HFFc6 (cell line): ENCODE data around the gene OLIG1. TPM values are rescaled to one million over a fixed set of nuclear protein-coding genes. Genes with fewer than 3 reads are reported as not detected.

ENCODE experiments used
- DNase-seq: peaks from one replicate; pipeline ENCODE4 v3.0.0-alpha.2; 2018
- H3K27ac Mint-ChIP-seq: 2 replicates; pipeline ENCODE4 v1.8.0; 2020; ENCODE audit warnings: mild to moderate bottlenecking, mixed read lengths
- H3K27me3 Mint-ChIP-seq: 2 replicates; pipeline ENCODE4 v1.8.0; 2021; ENCODE audit warnings: mild to moderate bottlenecking, moderate library complexity, mixed read lengths; ENCODE audit not compliant: insufficient read depth
- H3K36me3 Mint-ChIP-seq: 2 replicates; pipeline ENCODE4 v1.8.0; 2021; ENCODE audit warnings: low read depth, mixed read lengths
- H3K4me1 Mint-ChIP-seq: 2 replicates; pipeline ENCODE4 v1.8.0; 2020; ENCODE audit warnings: low read depth, mixed read lengths
- H3K4me3 Mint-ChIP-seq: 2 replicates; pipeline ENCODE4 v1.8.0; 2020; ENCODE audit warnings: mild to moderate bottlenecking, moderate library complexity, mixed read lengths
- H3K9me3 Mint-ChIP-seq: 2 replicates; pipeline ENCODE4 v1.8.0; 2020; ENCODE audit warnings: mild to moderate bottlenecking, mixed read lengths
- total RNA-seq, 6 experiments: library from RNA; stranded (reverse); fragmentation: NEBNext Ultra II Directional; extraction: Animal tissue kit (Norgen Biotek cat#: 25700); gene quantifications; 2 replicates in 1 of 6; 3 replicates in 5 of 6; pipeline ENCODE4 v1.2.3, GENCODE V29; 2021
- TF ChIP-seq, protein P1 (sequence below): fragments of 200-600 bp; sonication (generic); IDR thresholded peaks from 2 replicates; pipeline ENCODE4 v1.5.0; 2021; ENCODE audit warnings: antibody characterized with exemption, mild to moderate bottlenecking

The OLIG1 gene
- total RNA-seq, 6 experiments from 2014 or later: not detected

DNA sequence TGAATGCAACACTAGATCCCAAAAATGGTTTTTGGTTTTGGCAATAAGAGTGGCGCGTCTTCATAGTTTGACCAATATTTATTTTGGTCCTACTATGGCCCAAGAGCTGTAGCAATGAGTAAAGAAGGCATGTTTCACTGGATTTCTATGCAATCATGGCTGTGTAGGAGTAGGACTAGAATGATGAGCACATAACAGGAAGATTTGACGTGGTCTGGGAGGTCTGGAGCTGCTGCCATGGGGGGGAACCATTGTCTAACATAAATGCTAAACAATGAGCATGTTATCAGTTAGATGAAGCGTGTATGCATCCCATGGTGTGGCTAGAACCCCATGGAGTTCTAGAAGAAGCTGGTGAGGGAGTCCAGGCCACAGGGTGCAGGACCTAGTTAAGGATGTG lies 38.3 kb downstream of the OLIG1 start:
- Mint-ChIP-seq H3K9me3 (no peaks in the 10 kb centered on the region), H3K4me1 (no peaks in the 10 kb centered on the region), H3K36me3 (0 out of 2 replicates have a peak, but pooled peaks cover 5% of the 10 kb centered on the region), H3K27me3 (peaks cover 81% of the 10 kb centered on the region), H3K4me3 (no peak overlapping the region), H3K27ac (no peak overlapping the region)
- TF ChIP-seq, protein P1, sequence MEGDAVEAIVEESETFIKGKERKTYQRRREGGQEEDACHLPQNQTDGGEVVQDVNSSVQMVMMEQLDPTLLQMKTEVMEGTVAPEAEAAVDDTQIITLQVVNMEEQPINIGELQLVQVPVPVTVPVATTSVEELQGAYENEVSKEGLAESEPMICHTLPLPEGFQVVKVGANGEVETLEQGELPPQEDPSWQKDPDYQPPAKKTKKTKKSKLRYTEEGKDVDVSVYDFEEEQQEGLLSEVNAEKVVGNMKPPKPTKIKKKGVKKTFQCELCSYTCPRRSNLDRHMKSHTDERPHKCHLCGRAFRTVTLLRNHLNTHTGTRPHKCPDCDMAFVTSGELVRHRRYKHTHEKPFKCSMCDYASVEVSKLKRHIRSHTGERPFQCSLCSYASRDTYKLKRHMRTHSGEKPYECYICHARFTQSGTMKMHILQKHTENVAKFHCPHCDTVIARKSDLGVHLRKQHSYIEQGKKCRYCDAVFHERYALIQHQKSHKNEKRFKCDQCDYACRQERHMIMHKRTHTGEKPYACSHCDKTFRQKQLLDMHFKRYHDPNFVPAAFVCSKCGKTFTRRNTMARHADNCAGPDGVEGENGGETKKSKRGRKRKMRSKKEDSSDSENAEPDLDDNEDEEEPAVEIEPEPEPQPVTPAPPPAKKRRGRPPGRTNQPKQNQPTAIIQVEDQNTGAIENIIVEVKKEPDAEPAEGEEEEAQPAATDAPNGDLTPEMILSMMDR: no peak
- DNase-seq: no peak

- Mint-ChIP-seq H3K36me3 (0 out of 2 replicates have a peak, but pooled peaks cover under 1% of the 10 kb centered on the region), H3K4me3 (no peak overlapping the region), H3K4me1 (no peaks in the 10 kb centered on the region), H3K9me3 (no peaks in the 10 kb centered on the region), H3K27me3 (peaks cover 79% of the 10 kb centered on the region), H3K27ac (no peak overlapping the region)
- TF ChIP-seq, protein P1: no peak
- no peak for DNase-seq
Observed at GRCh38 chr21:33109574-33110339, 39.8 kb downstream of the OLIG1 start.

GRCh38 chr21:33110340-33110715 lies 40.4 kb downstream of the OLIG1 start:
- Mint-ChIP-seq H3K27me3 (peaks cover 81% of the 10 kb centered on the region), H3K4me1 (no peaks in the 10 kb centered on the region)
- TF ChIP-seq, protein P1: no peak

DNA sequence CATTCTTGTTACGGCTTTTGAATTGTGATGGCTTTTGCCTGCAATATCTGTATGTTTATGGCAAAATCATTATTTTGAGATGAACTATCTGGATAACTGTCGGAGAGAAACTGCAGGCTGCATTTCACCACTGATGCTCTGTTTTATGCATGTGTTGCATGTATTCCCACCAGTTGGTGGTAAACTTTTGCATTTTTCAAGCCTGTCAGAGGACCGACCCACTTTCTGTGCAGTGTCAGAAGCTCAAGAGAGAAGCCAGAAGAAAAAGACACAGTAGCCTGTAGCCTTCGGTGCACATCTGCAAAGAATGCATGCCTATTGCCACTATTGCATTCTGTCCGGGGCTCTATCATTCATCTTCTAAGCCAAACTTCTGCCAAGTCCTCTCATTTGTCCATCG lies 41.6 kb downstream of the OLIG1 start:
- TF ChIP-seq, protein P1: no peak

More at GRCh38 chr21:33110340-33110715, 40.4 kb downstream of the OLIG1 start:
- no peaks in the 10 kb centered on the region for H3K36me3 Mint-ChIP-seq
- H3K4me3 Mint-ChIP-seq: no peak overlapping the region
- H3K9me3 Mint-ChIP-seq: no peaks in the 10 kb centered on the region
- H3K27ac Mint-ChIP-seq: no peak overlapping the region
- no peak for DNase-seq

GRCh38 chr21:33112151-33112550 lies 42.2 kb downstream of the OLIG1 start:
- H3K27me3 Mint-ChIP-seq: peaks cover 84% of the 10 kb centered on the region

More for the DNA sequence above, 41.6 kb downstream of the OLIG1 start:
- DNase-seq: no peak
- no peak overlapping the region for H3K4me3 Mint-ChIP-seq
- H3K27ac Mint-ChIP-seq: no peak overlapping the region
- H3K4me1 Mint-ChIP-seq: no peaks in the 10 kb centered on the region
- H3K27me3 Mint-ChIP-seq: peaks cover 82% of the 10 kb centered on the region
- no peaks in the 10 kb centered on the region for H3K36me3 Mint-ChIP-seq
- H3K9me3 Mint-ChIP-seq: no peaks in the 10 kb centered on the region

More at GRCh38 chr21:33112151-33112550, 42.2 kb downstream of the OLIG1 start:
- TF ChIP-seq, protein P1: no peak
- no peak overlapping the region for H3K4me3 Mint-ChIP-seq
- H3K9me3 Mint-ChIP-seq: no peaks in the 10 kb centered on the region
- H3K36me3 Mint-ChIP-seq: no peaks in the 10 kb centered on the region
- H3K27ac Mint-ChIP-seq: no peak overlapping the region
- no peak for DNase-seq
- H3K4me1 Mint-ChIP-seq: no peaks in the 10 kb centered on the region
